ENCODE data around the gene DDX1.

DNA sequence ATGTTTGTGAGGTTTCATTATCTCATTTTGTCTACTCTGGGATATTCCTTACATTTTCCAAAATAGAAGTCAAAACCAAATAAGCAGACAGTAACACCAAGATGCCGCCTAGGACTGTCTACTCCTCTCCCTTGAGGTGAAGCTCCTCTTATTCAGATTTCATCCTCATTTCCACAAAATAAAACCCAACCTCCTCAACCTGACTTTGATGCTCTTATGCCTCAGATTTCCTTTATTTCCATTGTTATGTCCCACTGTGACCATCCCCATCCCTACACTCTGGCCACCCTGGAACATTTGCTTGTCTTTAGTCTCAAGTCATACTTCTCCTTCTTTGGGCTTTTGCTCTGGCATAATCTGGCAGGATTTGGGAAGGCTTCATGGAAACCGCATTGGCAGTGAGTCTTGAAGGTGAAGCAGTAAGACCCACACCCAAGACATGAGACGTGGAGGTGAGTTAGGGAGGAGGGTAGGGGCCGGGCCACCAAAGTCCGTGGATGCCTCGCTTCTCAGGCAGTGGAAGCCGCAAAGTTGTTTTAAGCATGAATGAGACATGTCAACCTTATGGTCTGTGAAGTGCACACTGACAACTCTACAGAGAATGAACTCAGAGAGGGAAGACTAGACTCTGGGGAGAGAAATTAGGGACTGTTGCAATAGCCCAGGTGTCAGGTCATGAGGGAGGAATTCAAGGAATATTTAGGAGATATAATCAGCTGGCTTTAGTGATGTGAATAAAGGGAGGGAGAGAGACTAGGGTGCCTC, 63.6 kb downstream of the DDX1 start:
- TF ChIP-seq POLR2A (IDR thresholded peaks at IDR 0.05; ENCODE audit: low read depth, low read length): no peak
- no peak for TF ChIP-seq TAF1 (IDR thresholded peaks at IDR 0.05; ENCODE audit: low read depth, low read length)
- TF ChIP-seq PAX5 (IDR thresholded peaks at IDR 0.05; ENCODE audit: insufficient read depth, low read length, severe bottlenecking): no peak
- no peak for TF ChIP-seq POLR2AphosphoS5 (IDR thresholded peaks at IDR 0.05; ENCODE audit: low read depth, low read length)
- TF ChIP-seq SPI1 (IDR thresholded peaks at IDR 0.05; ENCODE audit: low read depth, low read length): no peak
- no peak for TF ChIP-seq POU2F2 (IDR thresholded peaks at IDR 0.05; ENCODE audit: low read depth, low read length)
